ENCODE data around the gene CPD.
"Not testable (repeated sequence)": the region's sequence is repeated elsewhere in the genome, so short reads cannot be mapped to it uniquely, and the experiment has no call there.

CPD gene

DNA sequence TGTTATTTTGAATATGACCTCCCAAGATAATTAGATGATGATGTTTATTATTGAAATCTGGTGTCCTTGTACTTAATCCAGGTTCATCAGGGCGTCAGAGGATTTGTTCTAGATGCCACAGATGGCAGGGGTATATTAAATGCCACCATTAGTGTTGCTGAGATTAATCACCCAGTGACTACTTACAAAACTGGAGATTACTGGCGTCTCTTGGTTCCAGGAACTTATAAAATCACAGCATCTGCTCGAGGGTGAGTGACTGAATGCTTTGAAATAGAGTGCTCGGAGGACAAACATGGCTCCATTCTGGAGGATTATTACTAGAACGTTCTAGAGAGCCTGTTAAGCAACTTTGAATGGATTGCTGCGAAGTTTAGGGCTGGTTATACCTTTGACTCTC is 65.0 kb downstream of the CPD start:
- DNase-seq = no peak

DNA sequence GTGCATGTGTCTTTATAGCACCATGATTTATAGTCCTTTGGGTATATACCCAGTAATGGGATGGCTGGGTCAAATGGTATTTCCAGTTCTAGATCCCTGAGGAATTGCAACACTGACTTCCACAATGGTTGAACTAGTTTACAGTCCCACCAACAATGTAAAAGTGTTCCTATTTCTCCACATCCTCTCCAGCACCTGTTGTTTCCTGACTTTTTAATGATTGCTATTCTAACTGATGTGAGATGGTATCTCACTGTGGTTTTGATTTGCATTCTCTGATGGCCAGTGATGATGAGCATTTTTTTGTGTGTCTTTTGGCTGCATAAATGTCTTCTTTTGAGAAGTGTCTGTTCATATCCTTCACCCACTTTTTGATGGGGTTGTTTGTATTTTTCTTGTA is 67.9 kb downstream of the CPD start:
- not testable (repeated sequence) for DNase-seq

DNA sequence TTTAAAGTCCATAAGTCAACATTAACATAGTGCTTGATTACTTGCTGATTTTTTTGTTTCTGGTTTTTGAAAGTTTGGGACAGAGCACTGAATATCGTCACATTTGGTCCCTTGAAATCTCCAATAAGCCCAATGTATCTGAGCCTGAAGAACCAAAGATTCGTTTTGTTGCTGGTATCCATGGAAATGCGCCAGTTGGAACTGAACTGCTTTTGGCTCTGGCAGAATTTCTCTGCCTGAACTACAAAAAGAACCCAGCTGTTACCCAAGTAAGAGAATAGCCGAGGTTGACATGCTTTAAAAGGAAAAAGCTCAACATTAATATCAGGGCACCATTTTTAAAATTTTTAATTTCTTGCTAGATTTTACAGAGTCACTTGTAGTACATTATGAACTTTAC is 70.8 kb downstream of the CPD start:
- no peak for DNase-seq

DNA sequence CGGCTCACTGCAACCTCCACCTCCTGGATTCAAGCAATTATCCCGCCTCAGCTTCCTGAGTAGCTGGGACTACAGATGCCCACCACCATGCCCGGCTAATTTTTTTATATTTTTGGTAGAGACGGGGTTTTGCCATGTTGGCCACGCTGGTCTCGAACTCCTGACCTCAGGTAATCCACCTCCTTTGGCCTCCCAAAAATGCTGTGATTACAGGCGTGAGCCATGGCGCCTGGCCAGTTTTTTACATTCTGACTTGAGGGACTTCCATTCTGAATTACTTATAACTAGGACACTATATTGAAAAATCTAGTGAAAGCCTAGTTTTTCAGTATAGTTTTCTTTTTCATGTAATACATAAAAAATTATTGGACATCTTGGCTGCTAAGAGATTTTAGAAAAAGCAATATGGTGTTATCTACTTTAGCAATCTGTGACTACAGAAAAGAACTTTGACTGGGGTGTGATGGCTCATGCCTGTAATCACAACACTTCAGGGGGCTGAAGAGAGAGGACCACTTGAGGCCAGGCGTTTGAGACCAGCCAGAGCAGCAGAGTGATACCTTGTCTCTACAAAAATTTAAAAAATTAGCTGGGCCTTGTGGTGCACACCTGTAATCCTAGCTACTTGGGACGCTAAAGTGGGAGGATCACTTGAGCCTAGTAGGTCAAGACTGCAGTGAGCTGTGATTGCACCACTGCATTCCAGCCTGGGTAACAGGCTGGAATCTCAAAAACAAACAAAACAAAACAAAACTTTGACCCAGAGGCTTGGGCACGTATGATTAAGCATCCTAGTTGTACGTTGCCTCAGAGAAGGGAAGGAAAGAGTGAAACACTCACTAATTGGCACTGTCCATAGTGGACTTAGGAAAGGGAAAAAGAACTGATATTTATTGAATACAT is 71.6 kb downstream of the CPD start:
- DNase-seq = no peak

DNA sequence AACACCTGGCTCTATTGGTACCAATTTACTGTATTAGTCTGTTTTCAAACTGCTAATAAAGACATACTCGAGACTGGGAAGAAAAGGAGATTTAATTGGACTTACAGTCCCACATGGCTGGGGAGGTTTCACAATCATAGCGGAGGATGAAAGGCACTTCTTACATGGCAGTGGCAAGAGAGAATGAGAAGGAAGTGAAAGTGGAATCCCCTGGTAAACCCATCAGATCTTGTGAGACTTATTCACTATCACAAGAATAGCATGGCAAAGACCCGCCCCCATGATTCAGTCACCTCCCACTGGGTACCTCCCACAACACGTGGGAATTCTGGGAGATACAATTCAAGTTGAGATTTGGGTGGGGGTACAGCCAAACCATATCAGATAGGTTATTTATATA is 75.9 kb downstream of the CPD start:
- no peak for DNase-seq

DNA sequence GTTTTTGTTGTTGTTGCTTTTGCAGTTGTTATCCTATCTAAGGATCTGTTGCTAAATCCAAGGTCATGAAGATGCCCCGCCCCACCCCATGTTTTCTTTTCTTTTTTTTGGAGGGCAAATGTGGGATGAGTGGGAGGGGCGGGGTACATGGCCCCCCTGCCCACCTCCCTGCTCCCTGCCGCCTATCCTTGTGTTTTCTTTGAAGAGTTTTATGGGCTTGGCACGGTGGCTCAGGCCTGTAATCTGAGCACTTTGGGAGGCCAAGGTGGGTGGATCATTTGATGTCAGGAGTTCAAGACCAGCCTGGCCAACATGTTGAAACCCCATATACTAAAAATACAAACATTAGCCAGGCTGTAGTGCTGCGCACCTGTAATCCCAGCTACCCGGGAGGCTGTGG is 79.6 kb downstream of the CPD start:
- DNase-seq = no peak

DNA sequence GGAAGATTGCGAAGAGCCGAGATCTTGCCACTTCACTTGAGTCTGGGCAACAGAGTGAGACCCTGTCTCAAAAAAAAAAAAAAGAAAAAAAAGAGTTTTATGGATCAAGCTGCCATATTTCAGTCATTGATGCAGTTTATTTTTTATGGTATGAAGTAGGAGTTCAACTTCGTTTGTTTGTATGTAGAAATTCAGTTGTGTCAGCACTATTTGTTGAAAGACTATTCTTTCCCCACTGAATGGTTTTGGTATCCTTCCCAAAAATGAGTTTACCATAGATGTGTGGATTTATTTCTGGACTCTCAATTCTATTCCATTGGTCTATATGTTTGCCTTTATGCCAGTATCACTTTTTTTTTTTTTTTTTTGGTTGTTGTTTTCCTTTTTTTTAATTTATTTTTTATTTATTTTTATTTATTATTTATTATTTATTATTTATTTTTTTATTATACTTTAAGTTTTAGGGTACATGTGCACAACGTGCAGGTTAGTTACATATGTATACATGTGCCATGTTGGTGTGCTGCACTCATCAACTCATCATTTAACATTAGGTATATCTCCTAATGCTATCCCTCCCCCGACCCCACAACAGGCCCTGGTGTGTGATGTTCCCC is 80.2 kb downstream of the CPD start:
- DNase-seq = not testable (repeated sequence)

DNA sequence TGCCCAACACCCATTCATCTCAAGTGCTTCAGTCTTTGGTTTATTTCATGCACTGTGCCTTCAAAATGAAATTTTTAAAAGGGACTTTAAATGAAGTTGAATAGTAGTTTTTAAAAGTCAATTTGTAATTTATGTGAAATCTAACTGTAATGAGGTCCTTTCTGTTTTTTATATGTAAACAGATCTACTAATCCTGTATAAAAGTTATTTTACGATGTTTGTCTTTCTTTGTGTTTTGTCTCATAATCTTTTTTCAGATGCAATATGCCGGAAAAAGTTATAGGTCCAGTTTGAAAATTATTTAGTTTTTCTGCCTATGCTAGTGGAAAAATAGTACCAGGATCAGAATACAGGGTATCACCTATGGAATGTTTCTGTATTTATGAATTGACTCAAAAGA is 89.7 kb downstream of the CPD start:
- DNase-seq = no peak

DNA sequence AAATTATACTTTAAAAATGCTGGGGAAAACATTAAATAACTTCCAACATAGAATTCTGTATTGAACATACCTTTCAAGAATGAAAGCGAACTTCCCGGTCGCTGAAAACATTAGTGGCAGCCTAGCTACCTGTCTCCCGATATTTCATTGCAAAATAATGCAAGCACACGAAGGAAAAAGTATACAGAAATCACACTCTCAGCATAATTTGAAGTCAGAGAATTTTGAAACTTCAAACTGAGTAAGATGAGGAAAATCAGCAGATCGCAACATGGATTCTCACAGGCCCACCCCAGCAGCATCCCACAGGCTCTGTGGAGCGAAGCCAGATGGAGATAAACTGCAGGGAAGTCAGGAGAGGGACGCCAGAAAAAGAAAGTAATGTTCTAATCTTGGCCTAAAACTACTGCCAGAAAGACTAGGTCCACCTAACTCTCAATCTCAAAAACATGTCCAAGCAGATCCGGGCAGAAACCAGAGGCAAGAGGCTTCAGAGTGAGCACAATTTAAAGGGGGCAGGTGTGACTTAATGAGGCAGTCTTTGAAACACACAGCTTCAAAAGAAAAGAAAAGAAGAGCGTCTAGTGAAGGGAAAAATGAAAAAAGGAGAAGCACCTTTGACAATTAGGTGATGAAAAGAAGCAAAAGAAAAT is 93.6 kb downstream of the CPD start:
- no peak for DNase-seq

DNA sequence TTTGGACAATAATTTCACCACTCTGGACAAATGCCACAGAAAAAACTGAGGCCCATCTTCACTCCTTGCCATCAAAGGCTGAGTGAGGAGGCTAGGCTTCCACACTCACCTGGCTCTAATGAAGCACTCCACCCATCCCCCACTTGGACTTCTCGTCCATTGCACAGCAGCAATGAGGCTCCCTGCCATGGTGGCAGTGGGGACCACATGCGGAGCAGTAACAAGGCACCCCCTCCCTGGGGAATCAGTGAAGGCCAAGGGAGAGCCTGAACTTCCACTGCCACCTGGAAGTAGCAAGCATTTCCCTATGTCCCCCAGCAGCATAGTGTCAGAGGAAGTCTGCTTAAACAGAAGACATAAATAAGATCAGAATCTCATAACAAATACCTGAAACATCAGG is 96.5 kb downstream of the CPD start:
- DNase-seq = no peak

DNA sequence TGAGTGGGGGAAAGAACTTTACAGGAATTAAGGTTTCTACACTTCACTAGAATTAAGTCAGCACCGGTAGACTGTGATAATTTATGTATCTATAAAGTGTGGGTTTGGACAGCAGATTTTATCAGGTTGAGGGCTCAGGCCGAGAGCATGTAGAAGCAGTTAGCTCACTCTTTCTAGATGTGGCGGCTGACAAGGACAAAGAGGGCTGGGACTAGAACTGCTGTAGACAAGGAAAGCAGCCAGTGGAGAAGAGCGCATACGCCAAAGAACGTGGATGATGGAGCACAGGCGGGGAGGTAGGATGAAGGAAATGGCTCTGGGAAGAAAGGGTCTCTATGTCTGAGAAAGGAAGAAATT is 98.0 kb downstream of the CPD start:
- no peak for DNase-seq

DNA sequence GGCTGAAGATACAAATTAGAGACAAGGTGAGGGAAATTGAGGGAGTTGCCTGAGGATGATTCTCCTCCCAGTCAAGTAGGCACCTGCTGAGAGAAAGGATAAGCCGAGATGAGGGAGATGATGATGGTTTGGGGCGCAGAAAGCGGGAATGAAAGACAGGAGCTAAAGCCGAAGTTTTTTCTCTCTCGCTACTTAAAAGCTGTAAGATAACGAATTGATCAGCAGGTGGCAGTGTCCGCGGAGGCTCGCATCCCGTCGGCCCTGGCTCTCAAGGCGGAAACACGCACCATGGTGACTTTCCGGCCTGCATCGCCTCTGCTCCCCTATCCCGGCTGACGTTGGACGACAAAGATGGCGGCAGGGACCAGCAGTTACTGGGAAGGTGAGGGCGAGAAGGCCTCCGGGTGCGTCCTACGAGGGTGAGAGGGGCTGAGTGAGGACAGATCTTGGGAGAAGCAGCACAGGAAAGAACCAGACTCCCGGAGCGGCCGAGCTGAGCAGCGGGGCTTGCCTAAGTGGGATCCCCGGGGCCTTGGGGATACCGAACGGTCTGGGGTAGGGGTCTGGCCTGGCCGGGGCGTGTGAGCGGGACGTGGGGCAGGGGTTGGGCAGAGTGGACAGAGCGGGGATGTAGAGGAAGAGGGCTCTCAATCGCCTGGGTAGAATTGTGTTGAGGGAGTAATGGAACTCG is 98.5 kb downstream of the CPD start, which contains the start of gene GOSR1:
Gene GOSR1 (plus strand): TSS at position 326 of the 691 bp plus-strand sequence. CDS start 26 bp downstream, at position 352.
- peak; percentile 86 for DNase-seq

DNA sequence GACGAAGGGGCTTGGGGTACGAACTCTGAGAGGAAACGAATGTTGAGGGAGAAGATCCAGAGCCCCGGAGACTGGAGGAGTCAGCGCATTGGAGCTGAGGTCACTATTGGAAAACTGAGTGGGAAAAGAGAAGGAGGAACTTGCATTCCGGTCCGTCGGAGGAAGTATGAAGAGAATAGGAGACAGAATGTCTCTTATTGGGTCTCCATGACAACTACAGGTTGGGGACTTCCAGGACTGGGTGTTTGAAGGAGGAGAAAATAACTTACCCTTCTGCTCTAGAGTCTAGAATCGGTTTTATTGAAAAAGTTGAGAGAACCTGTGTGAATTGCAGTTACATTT is 99.0 kb downstream of the CPD start:
- no peak for DNase-seq

DNA sequence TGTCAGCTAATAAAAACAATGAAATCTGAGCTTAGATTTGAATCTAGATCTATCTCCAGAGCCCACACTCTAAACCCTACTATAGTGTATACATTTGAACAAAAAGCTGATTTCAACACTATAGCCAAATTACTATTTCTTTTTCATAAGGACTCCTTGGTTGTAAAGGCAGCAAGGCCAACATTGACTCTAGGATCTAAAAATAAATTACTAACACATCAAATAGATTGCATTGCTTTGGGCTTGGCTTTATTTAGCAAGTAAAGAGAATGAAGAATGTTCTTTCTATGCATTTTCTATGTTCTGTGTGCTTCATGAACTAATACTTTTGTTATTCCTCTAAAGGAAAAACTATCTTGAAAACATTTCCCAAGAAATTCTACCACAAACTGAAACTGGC is 103.8 kb downstream of the CPD start:
- no peak for DNase-seq

DNA sequence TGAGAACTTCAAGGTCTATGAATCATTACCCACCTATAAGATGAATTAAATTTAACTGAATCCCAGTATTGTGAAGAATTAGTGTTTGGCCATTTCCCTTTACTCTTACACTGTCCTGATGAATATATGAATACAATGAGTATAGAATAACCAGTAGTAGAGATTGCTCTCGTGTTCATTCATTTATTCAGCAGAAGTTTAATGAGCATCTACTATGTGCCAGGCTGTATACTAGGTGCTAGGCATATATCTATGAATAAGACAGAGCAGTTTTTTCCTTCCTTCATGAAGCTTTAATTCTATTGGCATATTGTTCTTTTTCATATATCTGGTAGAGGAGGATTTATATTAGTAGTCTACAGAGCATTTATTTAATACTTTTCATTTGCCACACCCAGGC is 104.4 kb downstream of the CPD start:
- no peak for DNase-seq

DNA sequence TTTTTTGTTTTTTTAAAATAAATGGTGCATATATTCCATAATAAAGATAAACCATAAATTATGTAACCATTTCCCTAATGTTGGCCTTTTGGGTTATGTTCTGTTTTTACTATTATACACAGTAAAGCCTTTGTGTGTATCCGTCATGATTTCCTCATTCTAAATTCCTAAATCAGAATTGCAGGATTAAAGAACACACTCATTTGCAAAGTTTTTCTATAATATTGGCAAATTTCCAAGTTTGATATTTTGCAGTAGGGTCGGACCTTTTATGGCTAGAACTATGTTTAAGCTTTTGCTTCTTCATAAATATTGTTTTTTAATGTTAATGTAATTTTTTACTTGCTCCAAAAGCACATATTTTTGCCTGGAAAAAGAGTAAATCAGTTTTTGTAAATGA is 115.1 kb downstream of the CPD start:
- no peak for DNase-seq

DNA sequence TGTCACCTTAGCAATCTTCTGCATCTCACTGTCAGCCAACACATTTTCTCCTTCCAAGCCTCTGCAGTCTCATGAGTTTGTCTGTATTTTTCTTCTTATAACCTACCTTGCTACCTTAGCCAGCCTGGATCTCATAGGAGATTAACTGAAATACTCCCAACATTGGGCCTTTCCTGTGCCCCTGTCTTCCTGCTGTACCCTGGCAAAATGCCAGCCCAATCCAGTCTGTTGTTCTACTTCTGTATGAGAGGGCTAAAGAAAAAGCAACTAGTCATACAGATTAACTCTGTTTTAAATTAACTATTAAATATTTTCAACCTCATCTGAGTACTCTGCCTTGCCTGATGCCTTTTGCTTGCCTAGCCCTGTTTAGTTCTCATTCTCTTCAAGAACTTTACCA is 116.9 kb downstream of the CPD start:
- DNase-seq = no peak

DNA sequence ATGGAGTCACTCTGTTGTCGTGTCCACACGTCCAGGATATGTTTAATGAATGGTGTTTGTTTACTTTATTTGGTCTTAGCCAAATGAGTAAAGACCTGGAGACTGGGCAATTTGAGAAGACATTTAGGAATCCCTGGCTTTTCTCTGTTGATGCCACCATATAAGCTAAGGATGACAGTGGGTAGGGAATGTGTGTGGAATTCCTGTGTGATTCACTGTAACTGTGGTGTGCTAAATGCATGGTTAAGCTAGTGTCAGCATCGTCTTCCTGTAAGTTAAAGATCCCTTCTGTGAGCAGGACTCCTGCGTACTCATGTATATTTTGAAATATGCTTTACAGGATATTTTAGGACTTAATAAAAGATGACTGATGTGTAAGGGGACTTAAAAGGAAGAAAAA is 124.8 kb downstream of the CPD start:
- DNase-seq = no peak

DNA sequence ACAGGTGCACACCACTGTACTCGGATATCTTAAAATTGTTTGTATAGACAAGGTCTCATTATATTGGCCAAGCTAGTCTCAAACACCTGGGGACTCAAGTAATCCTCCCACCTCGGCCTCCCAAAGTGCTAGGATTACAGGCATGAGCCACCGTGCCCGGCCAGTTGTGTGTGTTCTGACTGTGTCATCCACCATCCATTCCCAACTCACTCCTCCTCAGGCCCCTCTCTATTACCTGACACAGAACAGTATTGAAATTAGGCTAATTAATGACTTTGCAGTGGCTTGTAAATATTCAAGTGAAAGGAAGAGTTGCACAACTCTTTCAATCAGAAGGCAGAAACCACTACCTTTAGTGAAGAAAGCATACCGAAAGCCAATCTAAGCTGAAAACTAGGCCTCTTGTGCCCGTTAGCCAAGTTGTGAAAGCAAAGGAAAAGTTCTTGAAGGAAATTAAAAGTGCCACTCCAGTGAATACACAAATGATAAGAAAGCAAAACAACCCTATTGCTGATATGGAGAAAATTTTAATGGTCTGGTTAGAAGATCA is 127.2 kb downstream of the CPD start:
- no peak for DNase-seq

DNA sequence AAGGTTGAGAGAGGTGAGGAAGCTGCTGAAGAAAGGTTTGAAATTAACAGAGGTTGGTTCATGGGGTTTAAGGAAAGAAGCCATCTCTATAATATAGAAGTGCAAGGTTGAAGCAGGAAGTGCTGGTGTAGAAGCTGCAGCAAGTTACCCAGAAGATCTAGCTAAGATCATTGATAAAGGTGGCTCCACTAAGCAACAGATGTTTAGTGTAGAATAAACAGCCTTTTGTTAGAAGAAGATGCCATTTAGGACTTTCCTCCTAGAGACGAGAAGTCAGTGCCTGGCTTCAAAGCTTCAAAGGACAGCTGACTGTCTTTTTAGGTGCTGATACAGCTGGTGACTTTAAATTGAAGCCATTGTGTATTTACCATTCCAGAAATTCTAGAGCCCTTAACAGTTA is 127.8 kb downstream of the CPD start:
- no peak for DNase-seq

DNA sequence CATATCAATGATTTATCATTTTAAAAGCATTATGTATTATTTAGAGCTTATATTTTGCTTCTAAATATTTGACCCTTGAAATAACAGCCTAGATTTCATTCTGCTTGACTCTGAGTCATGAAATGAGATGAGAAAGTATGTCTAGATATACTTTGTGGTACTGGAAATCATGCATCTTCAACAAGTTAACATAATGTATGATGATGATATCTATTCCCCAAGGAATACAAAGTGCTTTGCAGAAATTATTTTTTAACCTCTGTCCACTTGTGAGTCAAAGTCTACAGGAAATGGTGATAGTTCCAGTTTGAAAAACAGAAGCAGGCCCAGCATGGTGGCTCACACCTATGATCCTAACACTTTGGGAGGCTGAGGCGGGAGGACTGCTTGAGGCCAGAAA is 134.6 kb downstream of the CPD start:
- no peak for DNase-seq

DNA sequence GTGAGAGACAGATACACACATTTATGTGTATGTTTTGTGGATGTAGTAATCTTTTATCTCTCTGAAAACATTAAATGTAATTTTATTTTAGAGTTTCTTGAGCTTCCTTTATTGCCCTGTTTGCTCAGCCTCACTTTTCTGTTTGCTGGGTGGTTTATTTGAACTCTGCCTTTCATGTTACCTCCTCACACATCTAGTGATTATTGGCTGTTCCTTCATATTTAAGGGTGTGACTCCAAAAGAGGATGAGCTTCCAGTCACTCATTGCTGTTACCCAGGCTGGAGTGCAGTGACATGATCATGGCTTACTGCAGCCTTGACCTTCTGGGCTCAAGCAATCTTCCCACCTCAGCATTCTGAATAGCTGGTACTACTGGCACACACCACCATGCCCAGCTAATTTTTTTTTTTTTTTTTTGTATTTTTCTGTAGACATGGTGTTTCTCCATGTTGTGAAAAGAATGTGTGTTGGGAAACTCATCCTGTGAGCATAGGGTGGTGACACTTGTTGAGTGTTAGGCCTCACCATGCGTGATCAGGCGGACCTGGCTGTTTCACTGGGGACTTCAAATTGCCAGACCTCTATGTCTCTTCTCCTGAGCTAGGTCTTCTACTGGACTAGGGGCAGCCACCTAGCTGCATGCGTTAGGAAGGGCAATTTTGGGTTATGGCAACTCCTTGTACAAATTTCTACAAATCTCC is 136.3 kb downstream of the CPD start:
- no peak for DNase-seq

DNA sequence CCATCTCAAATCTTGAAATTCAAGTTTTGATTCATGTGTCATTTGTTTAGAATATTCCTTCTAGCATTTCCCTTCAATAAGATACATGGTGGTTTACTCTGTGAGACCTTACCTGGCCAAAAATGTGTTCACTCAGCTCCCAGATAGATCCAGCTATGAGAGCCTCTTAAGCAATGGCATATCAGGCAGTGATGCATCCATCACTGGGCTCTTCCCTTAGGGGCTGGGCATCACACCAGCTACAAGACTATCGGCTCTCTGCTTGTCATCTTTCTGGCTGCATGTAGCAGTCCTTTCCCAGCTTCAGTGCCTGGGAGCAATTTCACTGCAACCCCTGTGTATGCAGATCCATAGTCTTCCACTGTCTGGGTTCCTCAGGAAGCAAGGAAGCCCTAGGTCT is 139.1 kb downstream of the CPD start:
- no peak for DNase-seq
